B cell (primary cell): ENCODE measurements around the gene SEMA3B. TPM values are rescaled to one million over a fixed set of nuclear protein-coding genes. Genes with fewer than 3 reads are reported as not detected.

ENCODE experiments used
- ATAC-seq: fragments of 200-7000 bp; cut with Tn5 transposase; one replicate; pipeline ENCODE4 v1.10.0; 2021; ENCODE audit warnings: low read depth, mild to moderate bottlenecking, moderate number of reproducible peaks, moderate library complexity
- CTCF ChIA-PET: fragments of 350-600 bp; sonication (Branson Sonifier 250); formaldehyde crosslinking; loops from one replicate; lab custom pipeline; 2021; ENCODE audit warnings: antibody characterized with exemption, inconsistent platforms; lab: Charles Lee
- POLR2A ChIA-PET: fragments of 350-600 bp; sonication (Branson Sonifier 250); formaldehyde crosslinking; loops from one replicate; lab custom pipeline; 2021; ENCODE audit warnings: antibody characterized with exemption; lab: Charles Lee
- DNase-seq: peaks from one replicate; pipeline ENCODE4 v3.0.0; 2013
- H2AFZ ChIP-seq: 2 replicates; pipeline ENCODE4 v1.6.1; 2012; ENCODE audit warnings: mild to moderate bottlenecking, low read depth, low read length; ENCODE audit not compliant: insufficient read depth, poor library complexity, severe bottlenecking
- H3K27ac ChIP-seq, 2 donors: 1 replicate in 1 of 2; 2 replicates in 1 of 2; pipeline ENCODE4 v1.5.1; 2012 to 2013; ENCODE audit warnings: low read length in 2 of 2, mild to moderate bottlenecking in 2 of 2, moderate library complexity in 1 of 2
- H3K27me3 ChIP-seq, 4 experiments: fragments of 200-600 bp in 1 of 4; sonication (generic) in 1 of 4; replicated peaks in 1 of 4; 1 replicate in 2 of 4; 2 replicates in 2 of 4; pipeline versions ENCODE4 v1.6.1 to v1.7.0; 2013 to 2016; ENCODE audit warnings: low read length in 3 of 4, mild to moderate bottlenecking in 2 of 4, mixed read lengths in 1 of 4, moderate library complexity in 1 of 4; ENCODE audit not compliant: insufficient read depth in 4 of 4, control insufficient read depth in 3 of 4; ENCODE audit errors: control extremely low read depth in 1 of 4
- H3K36me3 ChIP-seq, 2 experiments: replicated peaks in 1 of 2; 1 replicate in 1 of 2; 2 replicates in 1 of 2; pipeline versions ENCODE4 v1.6.1 to v1.7.1; 2013; ENCODE audit warnings: low read length in 1 of 2; ENCODE audit not compliant: insufficient read depth in 2 of 2, control insufficient read depth in 1 of 2; ENCODE audit errors: control extremely low read depth in 1 of 2, extremely low read depth in 1 of 2
- H3K4me1 ChIP-seq, 2 donors: fragments of 200-600 bp in 1 of 2; sonication (generic) in 1 of 2; 1 replicate in 1 of 2; 2 replicates in 1 of 2; pipeline versions ENCODE4 v1.5.1 to v1.6.1; 2013 to 2017; ENCODE audit warnings: low read length in 2 of 2; ENCODE audit not compliant: control insufficient read depth in 2 of 2, insufficient read depth in 2 of 2
- H3K4me2 ChIP-seq: replicated peaks from 2 replicates; pipeline ENCODE3; 2012; ENCODE audit warnings: mild to moderate bottlenecking, low read depth, low read length; ENCODE audit not compliant: poor library complexity, severe bottlenecking
- H3K4me3 ChIP-seq, 5 experiments: fragments of 200-600 bp in 1 of 5; sonication (generic) in 1 of 5; 1 replicate in 3 of 5; 2 replicates in 2 of 5; pipeline versions ENCODE4 v1.5.1 to v1.7.0; 2011 to 2016; ENCODE audit warnings: low read length in 4 of 5, mild to moderate bottlenecking in 4 of 5, low read depth in 2 of 5, control low read depth in 1 of 5, moderate library complexity in 1 of 5; ENCODE audit not compliant: insufficient read depth in 1 of 5; ENCODE audit errors: control extremely low read depth in 1 of 5, extremely low read depth in 1 of 5
- H3K79me2 ChIP-seq: fragments of 200-600 bp; sonication (generic); one replicate; pipeline ENCODE4 v1.6.0; 2016; ENCODE audit warnings: low read length; ENCODE audit not compliant: control insufficient read depth, insufficient read depth
- H3K9ac ChIP-seq: fragments of 200-600 bp; sonication (generic); 2 replicates; pipeline ENCODE4 v1.6.1; 2017; ENCODE audit warnings: mild to moderate bottlenecking, low read length, moderate library complexity
- H3K9me3 ChIP-seq, 3 donors: one replicate each; pipeline versions ENCODE4 v1.6.1 to v1.7.1; 2013; ENCODE audit warnings: low read length in 2 of 3; ENCODE audit not compliant: control insufficient read depth in 2 of 3, insufficient read depth in 1 of 3; ENCODE audit errors: control extremely low read depth in 1 of 3
- H4K20me1 ChIP-seq: 2 replicates; pipeline ENCODE4 v1.6.0; 2012; ENCODE audit warnings: mild to moderate bottlenecking, low read length; ENCODE audit not compliant: insufficient read depth, control insufficient read depth, poor library complexity, severe bottlenecking
- H3K27ac Mint-ChIP-seq: one replicate; pipeline ENCODE4 v1.8.0; 2021; ENCODE audit warnings: mixed read lengths
- H3K27me3 Mint-ChIP-seq: one replicate; pipeline ENCODE4 v1.8.0; 2021; ENCODE audit warnings: mixed read lengths
- H3K4me1 Mint-ChIP-seq: one replicate; pipeline ENCODE4 v1.8.0; 2021; ENCODE audit warnings: mixed read lengths
- H3K4me3 Mint-ChIP-seq: one replicate; pipeline ENCODE4 v1.8.0; 2021; ENCODE audit warnings: mixed read lengths
- H3K9me3 Mint-ChIP-seq: one replicate; pipeline ENCODE4 v1.8.0; 2022; ENCODE audit warnings: mixed read lengths; ENCODE audit not compliant: insufficient read depth
- WGBS: methylation state at CpG from one replicate; pipeline ENCODE4 v1.1.5; 2013; ENCODE audit warnings: missing lambda C conversion rate; ENCODE audit not compliant: insufficient coverage; 5-methylcytosine and 5-hydroxymethylcytosine counted together
- intact Hi-C: fragments of 100-400 bp; cut with micrococcal nuclease; formaldehyde crosslinking; loops from one replicate; pipeline ENCODE4 v1.10.0; 2022
- polyA plus RNA-seq: library from polyadenylated mRNA; depleted of rRNA; stranded (reverse); fragments of >200 nt; gene quantifications from 2 replicates; pipeline ENCODE4 v1.2.3, GENCODE V29; 2012
- total RNA-seq, 2 donors: library from RNA; stranded (reverse); fragments of 120-200 nt in 1 of 2; gene quantifications; 1 replicate in 1 of 2; 2 replicates in 1 of 2; pipeline versions ENCODE4 v1.2.3 to v1.2.4, GENCODE V29; 2013 to 2022
- TF ChIP-seq, protein P1 (sequence below): fragments of 200-600 bp; IDR thresholded peaks from one replicate; pipeline ENCODE4 v1.8.0; 2022; ENCODE audit warnings: antibody characterized with exemption, mild to moderate bottlenecking

Gene SEMA3B
- total and polyA plus RNA-seq, 2 donors (not counting 1 experiment from before 2014, with no cell fraction given): 0.34 to 0.52 TPM

DNA sequence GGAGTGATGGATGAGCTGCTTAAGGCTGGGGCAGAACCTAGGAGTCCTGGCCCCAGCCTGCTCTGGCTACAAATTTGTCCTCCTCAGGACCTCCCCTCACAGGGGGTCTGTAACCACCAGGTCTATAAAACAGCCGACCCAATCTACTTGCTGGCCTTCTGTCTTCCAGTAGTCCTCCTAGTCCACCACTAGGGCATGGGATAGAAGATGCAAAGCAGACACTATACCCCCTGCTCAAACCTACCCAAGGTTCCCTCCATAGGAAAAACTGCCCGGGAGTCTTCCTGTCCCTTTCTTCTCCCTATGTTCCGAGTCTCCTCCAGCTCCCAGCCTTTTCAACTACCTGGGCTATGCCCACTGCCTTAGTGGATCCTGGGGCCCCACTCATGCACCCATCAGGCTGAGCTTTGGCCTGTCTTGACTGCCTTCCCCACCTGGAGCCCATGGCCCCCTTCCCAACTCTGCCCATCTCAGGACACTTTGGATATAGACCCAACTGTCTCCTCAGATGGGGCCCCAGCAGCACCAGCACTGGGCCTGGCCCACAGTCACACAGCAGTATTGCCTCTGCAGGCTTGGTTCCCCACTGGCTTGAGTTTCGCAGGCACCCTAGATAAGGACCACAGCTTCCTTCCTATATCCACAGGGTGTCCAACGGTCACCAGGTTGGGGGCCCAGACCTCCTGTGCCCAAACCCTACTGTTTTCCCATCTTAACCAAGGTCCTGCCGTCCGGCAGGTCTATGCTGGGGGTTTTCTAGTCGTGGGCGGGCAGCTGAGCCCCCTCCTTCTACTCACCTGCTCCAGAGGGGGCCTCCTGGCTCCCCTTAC, 29.2 kb downstream of the SEMA3B start:
- Mint-ChIP-seq H3K9me3 (no peaks in the 10 kb centered on the region), H3K4me1 (peaks cover 33% of the 10 kb centered on the region), H3K27me3 (no peaks in the 10 kb centered on the region), H3K27ac (peak overlapping the region; percentile 100), H3K4me3 (peak overlapping the region; percentile 100)
- 31% methylated on average over 8 of the region's 9 CpGs for WGBS
- Histone ChIP-seq H3K36me3 (peaks cover 0 to 4% of the 10 kb centered on the region in 2 experiments), H3K9me3 (no peaks in the 10 kb centered on the region), H3K27me3 (no peaks in the 10 kb centered on the region), H4K20me1 (no peaks in the 10 kb centered on the region), H3K4me3 (peak overlapping the region in 4 of 5 experiments; percentile 77 to 89 (median 88)), H3K9ac (peak overlapping the region; percentile 82), H3K4me2 (peak overlapping the region; percentile 89), H2AFZ (peak overlapping the region; percentile 81), H3K79me2 (peaks cover 13% of the 10 kb centered on the region), H3K27ac (peak overlapping the region; percentile 77 to 84), H3K4me1 (peaks cover 18 to 25% of the 10 kb centered on the region in 2 donors)
- intact Hi-C loops: loop anchor here (2.0 to 10.0 kb wide), 2 partner anchors 61 to 1087 kb away; partner anchors contain the start of genes GNAI2 and MANF
- TF ChIP-seq, protein P1, sequence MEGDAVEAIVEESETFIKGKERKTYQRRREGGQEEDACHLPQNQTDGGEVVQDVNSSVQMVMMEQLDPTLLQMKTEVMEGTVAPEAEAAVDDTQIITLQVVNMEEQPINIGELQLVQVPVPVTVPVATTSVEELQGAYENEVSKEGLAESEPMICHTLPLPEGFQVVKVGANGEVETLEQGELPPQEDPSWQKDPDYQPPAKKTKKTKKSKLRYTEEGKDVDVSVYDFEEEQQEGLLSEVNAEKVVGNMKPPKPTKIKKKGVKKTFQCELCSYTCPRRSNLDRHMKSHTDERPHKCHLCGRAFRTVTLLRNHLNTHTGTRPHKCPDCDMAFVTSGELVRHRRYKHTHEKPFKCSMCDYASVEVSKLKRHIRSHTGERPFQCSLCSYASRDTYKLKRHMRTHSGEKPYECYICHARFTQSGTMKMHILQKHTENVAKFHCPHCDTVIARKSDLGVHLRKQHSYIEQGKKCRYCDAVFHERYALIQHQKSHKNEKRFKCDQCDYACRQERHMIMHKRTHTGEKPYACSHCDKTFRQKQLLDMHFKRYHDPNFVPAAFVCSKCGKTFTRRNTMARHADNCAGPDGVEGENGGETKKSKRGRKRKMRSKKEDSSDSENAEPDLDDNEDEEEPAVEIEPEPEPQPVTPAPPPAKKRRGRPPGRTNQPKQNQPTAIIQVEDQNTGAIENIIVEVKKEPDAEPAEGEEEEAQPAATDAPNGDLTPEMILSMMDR: no peak
- ChIA-PET POLR2A (interaction anchor here (0.6 to 2.5 kb wide), 7 partner anchors 16 to 62 kb away, joined by 3 to 27 read pairs (median 9); partner anchors contain the start of genes CYB561D2, GNAI2, HYAL2 and NPRL2), CTCF (interaction anchor here (1.0 to 3.2 kb wide), 7 partner anchors 23 to 68 kb away, joined by 3 to 28 read pairs (median 9); partner anchors contain the start of genes CYB561D2, GNAI2, HYAL2 and NPRL2)
- ATAC-seq: no peak
- no peak for DNase-seq
